GM21619 (cell line): ENCODE measurements around the gene TBCEL.
"Not testable (repeated sequence)": the region's sequence is repeated elsewhere in the genome, so short reads cannot be mapped to it uniquely, and the experiment has no call there.

ENCODE experiments used
- ATAC-seq: cut with Tn5 transposase; IDR thresholded peaks from one replicate; pipeline ENCODE4 v1.9.1; 2021; ENCODE audit not compliant: unreplicated experiment

The TBCEL gene

DNA sequence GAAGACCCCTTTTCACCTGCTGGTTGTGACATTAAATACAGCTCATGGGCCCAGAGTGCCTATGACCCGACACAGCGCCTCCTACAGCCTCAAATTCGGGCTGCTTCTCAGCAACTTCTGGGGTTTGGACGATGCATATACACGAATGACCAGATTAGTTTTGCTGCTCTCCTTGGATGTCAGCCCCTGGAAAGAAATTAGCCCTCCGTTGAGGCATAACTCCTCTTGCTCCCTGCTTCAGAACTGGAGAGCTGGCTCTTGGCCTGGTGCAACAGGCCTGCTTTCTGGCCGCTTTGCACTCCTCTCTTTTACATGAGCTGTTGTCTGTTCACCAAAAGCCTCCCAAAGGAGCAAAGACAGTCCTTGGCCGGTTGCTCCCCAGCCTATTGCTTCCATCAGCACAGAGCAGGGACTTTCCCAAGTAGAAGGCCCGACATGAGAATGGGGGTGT is 80.4 kb downstream of the TBCEL start:
- no peak for ATAC-seq

GRCh38 chr11:121105063-121105480 is 81.2 kb downstream of the TBCEL start:
- no peak for ATAC-seq

DNA sequence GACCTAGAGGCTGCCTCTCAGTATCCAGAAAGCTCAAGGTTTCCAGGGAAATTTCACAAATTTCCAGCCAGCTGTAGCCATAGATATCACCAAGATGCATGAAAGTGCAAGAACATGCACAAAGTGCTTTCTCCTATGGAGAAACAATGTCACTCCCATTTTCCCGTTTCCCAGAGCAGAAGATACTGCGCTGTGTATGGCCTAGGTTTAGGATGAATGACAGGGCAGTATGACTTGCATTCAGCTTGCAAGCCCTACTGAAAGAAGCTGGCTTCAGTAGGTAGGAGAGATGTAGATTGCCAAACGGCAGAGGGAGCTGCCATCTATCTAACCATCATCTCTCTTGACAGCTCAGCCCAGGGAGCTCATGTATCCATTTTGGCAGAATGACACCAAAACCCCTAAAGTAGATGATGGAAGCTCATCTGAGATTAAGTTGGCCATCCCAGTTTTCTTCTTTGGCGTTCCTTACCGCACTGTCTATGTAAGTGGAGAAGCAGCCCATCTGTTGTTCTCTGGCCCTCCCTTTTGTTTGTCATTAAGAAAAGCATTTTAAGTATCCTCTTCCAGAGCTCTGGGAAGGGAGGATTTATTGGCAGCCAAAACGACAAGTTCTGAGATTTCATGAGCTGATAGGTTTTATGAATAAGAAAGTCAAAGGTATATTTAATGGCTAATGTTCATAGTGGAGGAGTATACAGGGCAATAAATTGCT is 81.7 kb downstream of the TBCEL start:
- no peak for ATAC-seq

- ATAC-seq = no peak
Observed at GRCh38 chr11:121106812-121107211, 82.9 kb downstream of the TBCEL start.

DNA sequence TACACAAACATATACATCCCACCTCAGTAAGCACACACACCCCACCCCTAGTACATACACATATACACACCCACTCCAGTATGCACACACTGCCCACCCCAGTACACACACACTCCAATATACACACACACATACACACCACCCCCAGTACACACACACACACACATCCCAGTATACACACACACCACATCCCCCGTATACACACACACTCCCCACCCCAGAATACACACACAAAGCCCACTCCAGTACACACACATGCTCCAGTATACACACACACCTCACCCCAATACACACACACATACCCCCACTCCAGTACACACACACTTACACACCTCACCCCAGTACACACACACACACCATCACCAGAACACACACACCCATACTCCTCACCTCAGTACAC is 84.5 kb downstream of the TBCEL start:
- ATAC-seq = no peak

- ATAC-seq = no peak
Observed at GRCh38 chr11:121109471-121109870, 85.6 kb downstream of the TBCEL start.

GRCh38 chr11:121109916-121110586 is 86.1 kb downstream of the TBCEL start:
- ATAC-seq = no peak

GRCh38 chr11:121110871-121111724 is 87.2 kb downstream of the TBCEL start:
- ATAC-seq = no peak

GRCh38 chr11:121112498-121113455 is 88.9 kb downstream of the TBCEL start:
- no peak for ATAC-seq

- ATAC-seq = no peak
Observed at GRCh38 chr11:121113611-121114010, 89.7 kb downstream of the TBCEL start.

- ATAC-seq = not testable (repeated sequence)
Observed at GRCh38 chr11:121115024-121115423, 91.1 kb downstream of the TBCEL start.

- no peak for ATAC-seq
Observed at GRCh38 chr11:121117788-121118187, 93.9 kb downstream of the TBCEL start.

DNA sequence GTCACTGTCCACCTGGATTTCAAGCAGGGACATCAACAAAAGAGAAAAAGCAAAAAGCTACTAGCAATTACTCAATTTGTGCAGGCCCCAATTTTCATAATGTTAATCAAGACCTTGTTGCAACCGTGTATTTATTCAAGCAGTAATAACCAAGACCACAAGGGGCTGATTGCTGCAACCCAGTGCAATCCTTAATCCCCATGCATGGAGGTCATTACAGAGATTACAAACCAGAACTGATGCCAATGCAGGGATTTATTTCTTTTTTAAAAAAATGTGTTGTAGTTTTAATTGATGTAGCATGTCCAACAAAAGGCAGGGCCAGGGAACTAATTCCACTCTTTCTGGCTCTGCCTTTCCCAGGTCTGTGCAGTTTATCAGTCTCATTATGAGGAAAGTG is 95.5 kb downstream of the TBCEL start:
- no peak for ATAC-seq

- ATAC-seq = no peak
Observed at GRCh38 chr11:121122328-121122727, 98.4 kb downstream of the TBCEL start.

DNA sequence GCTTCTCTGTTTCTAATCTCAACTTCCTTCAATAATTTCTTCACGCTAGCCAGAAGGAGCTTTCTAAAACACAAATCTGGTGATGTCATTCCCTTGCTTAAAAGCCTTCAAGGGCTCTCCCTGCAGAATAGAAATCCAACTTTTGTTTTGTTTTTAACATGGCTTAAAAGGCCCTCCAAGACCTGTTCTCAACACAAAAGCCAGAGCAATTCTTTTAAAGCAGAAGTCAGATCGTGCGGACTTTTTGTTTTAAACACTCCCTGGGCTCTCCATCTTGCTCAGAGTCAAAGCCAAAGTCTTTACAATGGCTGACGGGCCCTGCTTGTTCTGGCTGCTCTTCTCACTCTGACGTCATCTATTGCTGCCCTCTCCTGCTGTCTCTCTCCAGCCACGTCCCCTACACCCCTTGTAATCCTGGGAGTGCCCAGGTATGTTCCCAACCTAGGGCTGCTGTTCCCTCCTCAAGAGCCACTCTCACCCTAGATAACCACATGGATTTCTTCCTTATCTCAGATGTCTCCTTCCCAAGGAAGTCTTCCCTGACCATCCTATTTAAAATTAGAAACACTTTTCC is 99.7 kb downstream of the TBCEL start:
- no peak for ATAC-seq

GRCh38 chr11:121127809-121128208 is 103.9 kb downstream of the TBCEL start:
- no peak for ATAC-seq

GRCh38 chr11:121129362-121130340 is 105.7 kb downstream of the TBCEL start:
- no peak for ATAC-seq

GRCh38 chr11:121131656-121132055 is 107.8 kb downstream of the TBCEL start:
- ATAC-seq = no peak
